K562 (cell line): ENCODE data around the gene IRAK3. TPM values are rescaled to one million over a fixed set of nuclear protein-coding genes. Genes with fewer than 3 reads are reported as not detected.

Source experiments
- ATAC-seq: fragments of 200-7000 bp; cut with Tn5 transposase; 3 replicates; pipeline ENCODE4 v1.9.1; 2020; ENCODE audit warnings: moderate library complexity
- BruUV-seq: library from RNA; stranded (reverse); fragments of 400-500 nt; replicated peaks from 2 replicates; lab custom pipeline; 2021; lab: Mats Ljungman, UMichigan
- CTCF ChIA-PET: fragments of 300-600 bp; formaldehyde crosslinking; extraction: SDS; loops from one replicate; lab custom pipeline; 2021; ENCODE audit warnings: low intra/inter-chr PET ratio; lab: Yijun Ruan, JAX
- POLR2A ChIA-PET: fragments of 300-600, 350-650 bp; sonication (Branson Sonifier 250); formaldehyde crosslinking; extraction: SDS; loops from one replicate; lab custom pipeline; 2021; ENCODE audit warnings: antibody characterized with exemption, inconsistent platforms; lab: Yijun Ruan, JAX
- DNase-seq, 4 experiments: peaks; one replicate each; pipeline versions ENCODE4 v3.0.0 to v3.0.0-alpha.2; 2011 to 2018; ENCODE audit warnings: low spot score in 3 of 4, mixed read lengths in 3 of 4; ENCODE audit errors: extremely low read depth in 1 of 4
- FAIRE-seq: peaks from 2 replicates; lab custom pipeline; 2011; peaks lifted over from hg19 to GRCh38; lab: Jason Lieb, UNC
- H2AFZ ChIP-seq: 2 replicates; pipeline ENCODE4 v1.6.0; 2011; ENCODE audit warnings: low read depth, low read length, control low read depth, inconsistent platforms
- H3K27ac ChIP-seq: fragments of 200-600 bp; 3 replicates; pipeline ENCODE4 v1.8.0; 2011; ENCODE audit warnings: low read depth, mild to moderate bottlenecking, control low read depth, inconsistent platforms, low read length, moderate library complexity, mixed read lengths; ENCODE audit errors: extremely low read depth
- H3K27me3 ChIP-seq, 2 experiments: fragments of 300-600 bp in 1 of 2; 2 replicates in 1 of 2; 3 replicates in 1 of 2; pipeline versions ENCODE4 v1.6.0 to v1.8.0; 2011; ENCODE audit warnings: inconsistent platforms in 2 of 2, low read length in 2 of 2, mild to moderate bottlenecking in 1 of 2, mixed read lengths in 1 of 2, moderate library complexity in 1 of 2; ENCODE audit not compliant: control insufficient read depth in 2 of 2, insufficient read depth in 2 of 2
- H3K36me3 ChIP-seq: fragments of 300-600 bp; 3 replicates; pipeline ENCODE4 v1.8.0; 2011; ENCODE audit warnings: mild to moderate bottlenecking, low read length, inconsistent platforms; ENCODE audit not compliant: control insufficient read depth, insufficient read depth
- H3K4me1 ChIP-seq, 2 experiments: fragments of 200-600 bp in 1 of 2; replicated peaks in 1 of 2; 2 replicates in 1 of 2; 3 replicates in 1 of 2; pipeline versions ENCODE4 v1.5.1 to v1.8.0; 2011; ENCODE audit warnings: inconsistent platforms in 2 of 2, low read length in 2 of 2, mild to moderate bottlenecking in 1 of 2, mixed read lengths in 1 of 2, moderate library complexity in 1 of 2; ENCODE audit not compliant: control insufficient read depth in 2 of 2, insufficient read depth in 2 of 2
- H3K4me2 ChIP-seq: 2 replicates; pipeline ENCODE4 v1.6.1; 2011; ENCODE audit warnings: low read length, control low read depth, inconsistent platforms, mixed read lengths; ENCODE audit not compliant: insufficient read depth
- H3K4me3 ChIP-seq: fragments of 200-600 bp; sonication (generic), shearing (Covaris generic); 2 replicates; pipeline ENCODE4 v1.5.1; 2016; ENCODE audit warnings: control low read depth, inconsistent platforms
- H3K79me2 ChIP-seq: fragments of 200-600 bp; 3 replicates; pipeline ENCODE4 v1.8.0; 2011; ENCODE audit warnings: low read length, inconsistent platforms; ENCODE audit not compliant: control insufficient read depth, insufficient read depth
- H3K9ac ChIP-seq, 2 experiments: 2 replicates each; pipeline versions ENCODE4 v1.6.0 to v1.6.1; 2011; ENCODE audit warnings: low read depth in 2 of 2, low read length in 2 of 2, control low read depth in 1 of 2, inconsistent platforms in 1 of 2, mild to moderate bottlenecking in 1 of 2, mixed read lengths in 1 of 2; ENCODE audit not compliant: insufficient read depth in 1 of 2
- H3K9me1 ChIP-seq: one replicate; pipeline ENCODE4 v1.6.0; 2011; ENCODE audit warnings: inconsistent platforms, mild to moderate bottlenecking, low read length, moderate library complexity; ENCODE audit not compliant: control insufficient read depth, insufficient read depth
- H3K9me3 ChIP-seq: replicated peaks from 2 replicates; pipeline ENCODE4 v1.5.1; 2011; ENCODE audit warnings: low read depth, low read length, inconsistent platforms; ENCODE audit not compliant: control insufficient read depth, insufficient read depth
- H4K20me1 ChIP-seq: replicated peaks from 2 replicates; pipeline ENCODE4 v1.6.1; 2011; ENCODE audit warnings: low read length, inconsistent platforms, mixed read lengths; ENCODE audit not compliant: control insufficient read depth, insufficient read depth
- KLF10 ChIP-seq: fragments of 250-450 bp; sonication (Bioruptor Pico); IDR thresholded peaks from 2 replicates; pipeline ENCODE4 v1.6.1; 2021; ENCODE audit warnings: matching md5 sums
- MTA3 ChIP-seq: fragments of 450-650 bp; formaldehyde crosslinking; IDR thresholded peaks from 2 replicates; pipeline ENCODE4 v1.6.1; 2017; ENCODE audit warnings: mild to moderate bottlenecking, borderline replicate concordance
- WGBS: fragments of 100-300 bp; shearing (Covaris generic); methylation state at CpG from one replicate; pipeline ENCODE4 v1.1.6; 2016; ENCODE audit warnings: low coverage, mixed read lengths; ENCODE audit not compliant: insufficient coverage; ENCODE audit errors: missing lambda C conversion rate; 5-methylcytosine and 5-hydroxymethylcytosine counted together
- in situ Hi-C: fragments of 300-500 bp; cut with MboI; formaldehyde crosslinking; loops from 4 replicates; pipeline ENCODE4 v1.15.0; 2018; ENCODE audit warnings: inconsistent platforms, mixed read lengths
- intact Hi-C: fragments of 100-400 bp; cut with micrococcal nuclease; formaldehyde crosslinking; loops from 2 replicates; pipeline ENCODE4 v1.14.2; 2022
- polyA plus RNA-seq, 8 experiments: library from polyadenylated mRNA; depleted of rRNA in 4 of 8; stranded (reverse) in 5 of 8; unstranded in 3 of 8; fragments of >200 nt; fragmentation: Nextera tagmentation in 2 of 8; fragmentation: Illumina TruSeq in 1 of 8; extraction: Ambion mirVana in 2 of 8; extraction: Trizol in 1 of 8; gene quantifications; 2 replicates each; pipeline versions ENCODE4 v1.2.1 to v1.2.3, GENCODE V29; 2011 to 2014; ENCODE audit warnings: inconsistent platforms in 1 of 8, missing spikeins in 1 of 8
- total RNA-seq, 7 experiments: library from RNA; depleted of rRNA in 6 of 7; stranded (reverse); fragments of >200 nt in 6 of 7; fragmentation: Illumina TruSeq in 2 of 7; extraction: Trizol in 2 of 7; gene quantifications; 2 replicates each; pipeline versions ENCODE4 v1.2.1 to v1.2.3, GENCODE V29; 2011 to 2021; ENCODE audit warnings: low replicate concordance in 1 of 7
- TF ChIP-seq, protein P1 (sequence below): fragments of 450-650 bp; IDR thresholded peaks from 2 replicates; pipeline ENCODE4 v1.6.1; 2016; ENCODE audit warnings: low read depth

IRAK3 gene
- total and polyA plus RNA-seq, 9 of the 15 experiments (the other 6 are each of a cell fraction or from before 2014, with no cell fraction given): 0.06 to 0.09 (median 0.07) TPM; not detected in 6

DNA sequence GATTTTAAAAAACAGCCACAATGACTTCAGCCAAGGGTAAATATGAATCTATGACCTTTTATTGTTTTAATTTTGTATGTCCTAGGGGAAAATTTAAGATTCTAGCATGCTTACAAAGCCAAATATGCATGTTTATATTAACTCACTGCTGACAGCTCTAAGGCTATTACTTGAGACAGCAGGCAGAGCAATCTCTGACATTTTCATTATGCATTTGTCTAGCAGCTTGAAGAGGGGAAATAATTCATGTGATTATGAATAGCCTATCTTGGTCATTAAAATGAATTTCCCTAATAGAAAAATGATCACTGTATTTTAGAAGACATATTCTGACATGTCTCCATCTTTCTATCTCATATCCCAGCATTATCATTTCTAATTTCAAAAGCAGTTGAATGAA is 66.7 kb downstream of the IRAK3 start (continued):
- TF ChIP-seq, protein P1, sequence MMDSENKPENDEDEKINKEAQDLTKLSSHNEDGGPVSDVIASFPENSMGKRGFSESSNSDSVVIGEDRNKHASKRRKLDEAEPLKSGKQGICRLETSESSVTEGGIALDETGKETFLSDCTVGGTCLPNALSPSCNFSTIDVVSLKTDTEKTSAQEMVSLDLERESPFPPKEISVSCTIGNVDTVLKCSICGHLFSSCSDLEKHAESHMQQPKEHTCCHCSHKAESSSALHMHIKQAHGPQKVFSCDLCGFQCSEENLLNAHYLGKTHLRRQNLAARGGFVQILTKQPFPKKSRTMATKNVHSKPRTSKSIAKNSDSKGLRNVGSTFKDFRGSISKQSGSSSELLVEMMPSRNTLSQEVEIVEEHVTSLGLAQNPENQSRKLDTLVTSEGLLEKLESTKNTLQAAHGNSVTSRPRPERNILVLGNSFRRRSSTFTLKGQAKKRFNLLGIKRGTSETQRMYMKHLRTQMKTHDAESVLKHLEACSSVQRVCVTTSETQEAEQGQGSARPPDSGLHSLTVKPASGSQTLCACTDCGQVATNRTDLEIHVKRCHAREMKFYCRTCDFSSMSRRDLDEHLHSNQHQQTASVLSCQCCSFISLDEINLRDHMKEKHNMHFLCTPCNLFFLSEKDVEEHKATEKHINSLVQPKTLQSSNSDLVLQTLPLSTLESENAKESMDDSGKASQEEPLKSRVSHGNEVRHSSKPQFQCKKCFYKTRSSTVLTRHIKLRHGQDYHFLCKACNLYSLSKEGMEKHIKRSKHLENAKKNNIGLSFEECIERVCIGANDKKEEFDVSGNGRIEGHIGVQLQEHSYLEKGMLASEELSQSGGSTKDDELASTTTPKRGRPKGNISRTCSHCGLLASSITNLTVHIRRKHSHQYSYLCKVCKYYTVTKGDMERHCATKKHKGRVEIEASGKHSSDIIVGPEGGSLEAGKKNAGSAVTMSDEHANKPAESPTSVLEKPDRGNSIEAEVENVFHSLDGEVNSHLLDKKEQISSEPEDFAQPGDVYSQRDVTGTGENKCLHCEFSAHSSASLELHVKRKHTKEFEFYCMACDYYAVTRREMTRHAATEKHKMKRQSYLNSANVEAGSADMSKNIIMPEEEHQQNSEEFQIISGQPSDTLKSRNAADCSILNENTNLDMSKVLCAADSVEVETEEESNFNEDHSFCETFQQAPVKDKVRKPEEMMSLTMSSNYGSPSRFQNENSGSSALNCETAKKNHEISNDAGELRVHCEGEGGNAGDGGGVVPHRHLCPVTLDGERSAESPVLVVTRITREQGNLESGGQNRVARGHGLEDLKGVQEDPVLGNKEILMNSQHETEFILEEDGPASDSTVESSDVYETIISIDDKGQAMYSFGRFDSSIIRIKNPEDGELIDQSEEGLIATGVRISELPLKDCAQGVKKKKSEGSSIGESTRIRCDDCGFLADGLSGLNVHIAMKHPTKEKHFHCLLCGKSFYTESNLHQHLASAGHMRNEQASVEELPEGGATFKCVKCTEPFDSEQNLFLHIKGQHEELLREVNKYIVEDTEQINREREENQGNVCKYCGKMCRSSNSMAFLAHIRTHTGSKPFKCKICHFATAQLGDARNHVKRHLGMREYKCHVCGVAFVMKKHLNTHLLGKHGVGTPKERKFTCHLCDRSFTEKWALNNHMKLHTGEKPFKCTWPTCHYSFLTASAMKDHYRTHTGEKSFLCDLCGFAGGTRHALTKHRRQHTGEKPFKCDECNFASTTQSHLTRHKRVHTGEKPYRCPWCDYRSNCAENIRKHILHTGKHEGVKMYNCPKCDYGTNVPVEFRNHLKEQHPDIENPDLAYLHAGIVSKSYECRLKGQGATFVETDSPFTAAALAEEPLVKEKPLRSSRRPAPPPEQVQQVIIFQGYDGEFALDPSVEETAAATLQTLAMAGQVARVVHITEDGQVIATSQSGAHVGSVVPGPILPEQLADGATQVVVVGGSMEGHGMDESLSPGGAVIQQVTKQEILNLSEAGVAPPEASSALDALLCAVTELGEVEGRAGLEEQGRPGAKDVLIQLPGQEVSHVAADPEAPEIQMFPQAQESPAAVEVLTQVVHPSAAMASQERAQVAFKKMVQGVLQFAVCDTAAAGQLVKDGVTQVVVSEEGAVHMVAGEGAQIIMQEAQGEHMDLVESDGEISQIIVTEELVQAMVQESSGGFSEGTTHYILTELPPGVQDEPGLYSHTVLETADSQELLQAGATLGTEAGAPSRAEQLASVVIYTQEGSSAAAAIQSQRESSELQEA: no peak
- TF ChIP-seq, all 486 proteins: peak for 0

DNA sequence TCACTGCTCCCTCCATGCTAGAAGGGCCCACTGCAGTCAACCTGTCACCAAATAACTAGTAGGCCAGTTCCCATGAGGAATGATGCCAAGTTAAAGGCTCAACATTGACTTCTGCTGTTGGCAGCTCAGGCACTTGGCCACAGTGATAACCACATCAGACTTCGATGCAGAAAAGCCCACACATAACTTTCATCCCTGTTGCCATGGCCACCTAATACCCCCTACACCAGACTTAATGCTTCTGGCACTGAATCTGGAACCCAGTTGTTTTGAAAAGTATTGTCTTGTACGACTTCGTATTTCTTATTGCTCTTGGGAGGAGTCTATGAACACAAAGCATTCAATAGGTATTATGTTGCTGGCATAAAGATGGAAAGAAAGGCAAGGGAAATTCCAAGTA is 69.0 kb downstream of the IRAK3 start:
- ATAC-seq (no peak), FAIRE-seq (no peak), DNase-seq (no peak)
- H3K4me3 ChIP-seq: no peak overlapping the region
- H3K27me3 ChIP-seq: peaks cover 0 to 9% of the 10 kb centered on the region in 2 experiments; a peak in 3 of 5 replicates
- no peak overlapping the region for H3K9ac ChIP-seq
- H2AFZ ChIP-seq: no peak overlapping the region
- no TSS peak for BruUV-seq
- H3K4me2 ChIP-seq: no peak overlapping the region
- H3K36me3 ChIP-seq: no peaks in the 10 kb centered on the region
- no peaks in the 10 kb centered on the region for H3K79me2 ChIP-seq
- in situ Hi-C loops: no loop called here
- ChIA-PET CTCF (no interaction called here), POLR2A (no interaction called here)
- no peaks in the 10 kb centered on the region for H3K9me1 ChIP-seq
- intact Hi-C loops: no loop called here
- no peaks in the 10 kb centered on the region for H3K9me3 ChIP-seq
- no peaks in the 10 kb centered on the region for H4K20me1 ChIP-seq
- no peaks in the 10 kb centered on the region; a peak in 1 of 5 replicates for H3K4me1 ChIP-seq
- H3K27ac ChIP-seq: no peak overlapping the region
- 3% methylated on average over 3 of the region's 3 CpGs for WGBS
- no peak for TF ChIP-seq KLF10 (CRISPR knock-in tag)
- no peak for TF ChIP-seq MTA3
